CD4-positive, alpha-beta T cell treated with Interleukin-2 at 100 ng/mL for 4 hours (primary cell): Measurements from ENCODE around the gene CELSR2.

Experiments
- DNase-seq: peaks from one replicate; pipeline ENCODE4 v3.0.0-alpha.2; 2020; ENCODE audit warnings: low spot score

Gene CELSR2

DNA sequence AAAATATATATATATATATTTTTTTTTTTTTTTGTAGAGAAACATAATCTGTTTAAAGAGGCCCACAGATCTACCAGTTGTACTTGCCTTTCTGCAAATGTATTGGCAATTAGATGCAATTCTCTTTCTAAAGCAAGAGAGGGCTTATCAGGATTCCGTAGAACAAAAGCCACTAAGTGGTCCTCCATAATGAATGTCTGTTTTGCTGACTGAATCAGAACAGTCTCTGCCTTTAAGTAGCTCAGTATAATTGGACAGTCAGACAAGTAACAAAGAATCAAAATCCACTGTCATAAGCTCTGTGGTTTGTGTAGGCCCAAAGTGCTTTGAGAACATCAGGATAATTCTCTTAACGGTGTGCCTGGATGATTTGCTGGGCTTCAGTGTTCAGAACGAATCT is 18.3 kb upstream of the CELSR2 start:
- DNase-seq = no peak

DNA sequence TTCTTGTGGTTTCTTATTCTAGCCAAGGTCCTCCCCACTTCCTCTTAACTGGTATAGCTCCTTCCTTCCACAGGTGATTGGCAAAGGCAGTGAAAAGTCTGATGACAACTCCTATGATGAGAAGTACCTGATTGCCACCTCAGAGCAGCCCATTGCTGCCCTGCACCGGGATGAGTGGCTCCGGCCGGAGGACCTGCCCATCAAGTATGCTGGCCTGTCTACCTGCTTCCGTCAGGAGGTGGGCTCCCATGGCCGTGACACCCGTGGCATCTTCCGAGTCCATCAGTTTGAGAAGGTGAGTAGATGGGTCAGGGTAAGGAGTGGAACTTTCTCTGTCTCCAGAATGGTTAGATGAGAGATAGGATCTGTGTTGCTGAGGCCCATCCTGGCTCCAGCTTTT is 14.2 kb upstream of the CELSR2 start:
- DNase-seq = no peak

DNA sequence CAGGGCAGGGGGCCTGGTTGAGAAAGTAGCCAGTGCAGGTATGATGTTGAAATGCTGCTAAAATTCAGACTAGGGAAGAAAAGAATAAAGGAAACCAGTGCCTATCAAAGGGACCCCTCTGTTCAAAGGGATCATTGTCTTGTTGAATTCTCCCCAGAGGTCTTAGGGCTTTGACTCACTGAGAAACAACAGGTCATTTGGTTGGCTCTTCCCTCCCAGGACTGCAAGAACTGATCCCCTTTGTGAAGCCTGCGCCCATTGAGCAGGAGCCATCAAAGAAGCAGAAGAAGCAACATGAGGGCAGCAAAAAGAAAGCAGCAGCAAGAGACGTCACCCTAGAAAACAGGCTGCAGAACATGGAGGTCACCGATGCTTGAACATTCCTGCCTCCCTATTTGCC is 11.8 kb upstream of the CELSR2 start:
- no peak for DNase-seq

DNA sequence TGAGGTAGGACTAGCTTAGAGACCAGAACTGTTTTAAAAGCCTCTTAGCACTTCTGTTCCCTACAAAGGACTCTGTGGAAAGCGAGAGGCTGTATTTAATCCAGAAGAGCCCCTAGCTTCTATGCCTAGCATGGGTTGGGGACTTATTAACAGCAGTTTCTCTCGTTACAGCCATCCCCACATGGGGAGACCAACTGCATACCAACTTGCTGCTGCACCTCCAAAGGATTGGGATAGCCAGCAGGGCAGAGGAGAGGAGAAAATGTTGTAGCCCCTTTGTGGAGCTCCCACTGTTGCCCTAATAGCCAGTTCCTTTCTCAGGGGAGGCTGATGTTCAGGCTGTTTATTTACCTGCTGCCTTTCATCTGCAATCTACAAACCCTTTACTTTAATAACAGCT is 11.0 kb upstream of the CELSR2 start:
- no peak for DNase-seq

DNA sequence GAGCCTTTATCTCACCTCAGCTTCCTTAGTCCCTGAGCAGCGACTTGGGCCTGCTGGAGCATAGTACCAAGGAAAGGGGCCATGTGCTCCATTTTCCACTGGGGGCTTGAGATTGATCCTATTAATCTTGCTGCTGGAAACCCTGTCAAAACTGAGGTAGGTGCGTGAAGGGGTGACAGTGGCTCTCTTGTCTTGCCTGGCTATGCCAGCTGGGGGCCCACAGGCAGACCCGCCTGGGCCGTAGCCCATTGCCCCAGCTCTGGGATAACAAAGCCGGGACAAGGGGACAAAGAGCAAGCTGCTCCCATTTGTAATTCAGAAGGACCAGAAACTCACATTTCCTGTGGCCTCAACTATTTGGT is 10.3 kb upstream of the CELSR2 start:
- DNase-seq = no peak

DNA sequence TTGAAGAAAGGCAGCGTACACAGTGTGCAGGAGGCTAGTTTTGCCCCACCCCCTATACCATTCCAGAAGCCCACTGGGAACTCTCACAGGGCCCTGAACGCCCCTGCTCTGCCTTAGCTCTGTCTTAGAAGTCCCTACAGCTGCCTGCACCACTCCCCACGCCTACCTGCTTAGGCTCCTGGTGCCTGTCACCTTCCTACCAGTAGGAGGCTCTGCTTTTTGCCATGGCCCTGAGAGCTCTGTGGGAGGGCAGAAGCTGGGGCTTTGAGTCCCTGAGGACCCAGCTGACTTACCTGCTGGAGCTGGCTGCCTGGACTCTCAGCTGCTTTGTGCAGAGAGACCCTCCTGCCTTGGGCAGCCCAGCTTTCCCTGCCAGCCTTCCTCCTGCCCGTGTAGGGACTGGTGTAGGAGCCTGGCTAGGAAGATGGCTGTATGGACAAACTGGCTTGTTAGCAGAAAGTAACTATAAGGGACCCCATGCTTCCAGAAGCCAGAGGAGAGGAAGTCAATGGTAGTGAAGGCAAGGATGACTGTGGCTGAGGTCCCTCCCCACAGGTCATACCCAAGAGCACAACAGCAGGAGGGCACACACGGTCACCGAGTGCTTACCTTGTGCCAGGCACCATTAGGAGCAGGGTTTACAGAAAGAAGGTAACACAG is 9.8 kb upstream of the CELSR2 start:
- DNase-seq = peak; percentile 20

DNA sequence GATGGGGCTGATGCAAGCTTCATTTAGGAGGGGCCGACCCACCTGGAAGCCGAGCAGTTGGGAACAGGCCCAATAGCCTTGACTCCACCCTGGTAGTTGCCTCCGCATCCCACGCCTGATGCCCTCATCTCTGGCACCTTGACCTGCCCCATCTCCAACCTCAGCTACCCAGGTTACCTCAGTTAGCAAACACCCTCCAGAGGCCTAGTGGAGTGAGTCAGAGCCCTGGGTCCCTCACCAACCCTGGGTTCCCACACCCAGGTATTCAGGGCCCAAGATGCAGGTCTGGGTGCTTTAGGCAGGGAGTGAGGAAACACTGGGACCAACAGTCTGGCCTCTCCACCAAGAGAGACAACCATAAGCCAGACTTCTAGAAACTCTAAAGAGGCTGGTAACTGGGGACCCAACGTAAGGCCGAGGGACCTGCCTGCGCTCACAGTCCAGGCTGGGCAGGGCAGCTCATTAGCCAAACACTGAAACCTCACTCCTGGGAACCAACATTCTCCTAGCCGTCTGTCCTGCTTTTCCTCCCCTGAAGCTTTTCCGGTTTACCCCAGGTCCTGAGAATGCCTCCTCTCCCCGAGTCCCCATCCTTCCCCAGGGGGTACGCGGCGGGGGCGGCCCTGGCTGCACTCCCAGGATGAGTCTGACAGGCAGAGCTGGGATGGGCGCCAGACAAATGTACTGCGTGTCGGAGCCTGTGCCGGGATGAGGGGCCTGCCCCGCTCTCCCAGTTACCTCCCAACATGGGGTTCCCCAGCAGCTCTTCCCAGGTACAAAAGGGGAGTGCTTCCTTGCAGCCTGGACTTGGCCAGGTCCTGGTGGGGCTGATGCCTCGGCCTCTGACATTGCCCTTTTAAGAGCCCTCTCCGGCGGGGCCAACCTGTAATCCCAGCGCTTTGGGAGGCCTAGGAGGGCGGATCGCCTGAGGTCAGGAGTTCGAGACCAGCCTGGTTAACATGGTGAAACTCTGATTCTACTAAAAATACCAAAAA is 8.9 kb upstream of the CELSR2 start:
- DNase-seq = peak; percentile 7

DNA sequence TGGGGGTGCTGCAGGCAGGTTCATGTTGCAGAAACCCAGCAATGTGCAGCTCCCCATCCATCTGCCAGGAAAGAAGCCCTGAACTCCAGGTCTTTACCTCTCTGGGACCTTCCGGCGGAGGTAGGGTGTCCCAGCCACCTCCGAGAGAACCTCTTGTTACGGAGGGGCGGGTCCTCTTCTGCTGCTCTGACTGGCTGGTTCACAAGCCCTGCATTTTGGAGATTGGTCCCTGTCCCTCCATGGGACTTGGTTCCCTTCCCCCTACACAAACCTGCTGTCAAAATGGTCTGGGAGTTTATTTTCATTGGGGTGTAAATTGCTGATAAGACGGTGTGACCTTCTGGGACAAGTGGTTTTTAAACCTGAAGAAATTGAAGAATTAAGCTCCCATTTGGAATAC is 8.0 kb upstream of the CELSR2 start:
- DNase-seq = no peak

DNA sequence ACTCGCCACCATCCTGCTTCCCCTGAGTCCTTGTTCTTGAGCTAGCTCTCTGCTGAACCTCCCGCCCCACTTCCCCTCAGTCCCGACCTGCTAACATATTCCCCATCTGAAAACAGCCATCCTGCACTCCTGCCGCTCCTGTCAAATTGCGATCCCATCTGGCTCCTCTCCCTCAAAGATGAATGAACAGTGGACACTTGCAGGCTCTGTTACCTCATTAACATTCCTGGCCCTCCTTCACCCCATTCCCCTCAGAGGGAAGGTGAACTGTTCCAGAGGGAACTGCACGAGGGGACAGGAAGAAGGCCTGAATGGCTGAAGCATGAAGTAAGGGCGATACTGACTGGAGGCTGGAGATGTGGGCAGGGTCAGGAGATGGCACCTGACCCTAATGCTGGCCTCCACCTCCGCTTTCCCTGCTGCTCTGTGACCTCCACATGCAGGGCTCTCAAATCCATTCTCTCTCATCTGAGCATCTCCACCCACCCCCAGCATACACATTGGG is 7.4 kb upstream of the CELSR2 start:
- no peak for DNase-seq

DNA sequence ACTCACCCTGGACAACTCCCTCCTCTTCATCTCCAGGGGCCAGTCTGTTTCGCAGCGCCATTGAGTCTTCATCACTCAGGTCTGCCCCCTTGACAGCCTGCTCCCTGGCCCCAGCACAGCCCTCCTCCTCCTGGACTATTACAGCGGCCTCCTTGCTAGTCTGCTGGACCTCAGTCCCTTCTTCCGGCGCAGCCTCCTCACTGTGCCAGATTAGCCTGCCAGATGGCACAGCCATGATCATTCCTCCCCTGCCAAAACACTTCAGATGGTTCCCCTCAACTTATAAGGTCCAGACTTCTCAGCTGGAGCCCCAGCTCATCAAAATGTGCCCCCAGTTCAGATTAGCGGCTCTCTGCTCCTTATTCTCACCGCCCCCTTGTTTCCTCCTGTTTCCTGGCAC is 7.0 kb upstream of the CELSR2 start:
- DNase-seq = no peak

DNA sequence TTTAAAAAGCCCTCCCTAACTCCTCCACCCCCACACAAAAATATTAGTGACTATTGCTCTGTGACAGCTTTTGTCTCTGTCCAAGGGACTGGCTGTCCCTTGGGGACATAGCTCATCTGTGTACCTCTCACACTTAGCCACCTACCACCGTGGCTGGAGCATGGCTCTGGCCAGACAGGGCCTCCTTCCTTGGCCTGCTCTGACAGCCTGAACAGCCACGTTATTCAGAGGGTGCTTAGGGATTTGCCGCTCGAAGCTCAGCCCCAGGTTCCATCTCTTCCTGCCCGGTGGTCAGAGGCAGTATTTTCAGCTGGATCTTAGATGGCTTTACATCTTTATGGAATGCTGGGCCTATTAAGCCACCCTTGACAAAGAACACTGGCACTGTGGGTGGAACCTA is 6.1 kb upstream of the CELSR2 start:
- no peak for DNase-seq

DNA sequence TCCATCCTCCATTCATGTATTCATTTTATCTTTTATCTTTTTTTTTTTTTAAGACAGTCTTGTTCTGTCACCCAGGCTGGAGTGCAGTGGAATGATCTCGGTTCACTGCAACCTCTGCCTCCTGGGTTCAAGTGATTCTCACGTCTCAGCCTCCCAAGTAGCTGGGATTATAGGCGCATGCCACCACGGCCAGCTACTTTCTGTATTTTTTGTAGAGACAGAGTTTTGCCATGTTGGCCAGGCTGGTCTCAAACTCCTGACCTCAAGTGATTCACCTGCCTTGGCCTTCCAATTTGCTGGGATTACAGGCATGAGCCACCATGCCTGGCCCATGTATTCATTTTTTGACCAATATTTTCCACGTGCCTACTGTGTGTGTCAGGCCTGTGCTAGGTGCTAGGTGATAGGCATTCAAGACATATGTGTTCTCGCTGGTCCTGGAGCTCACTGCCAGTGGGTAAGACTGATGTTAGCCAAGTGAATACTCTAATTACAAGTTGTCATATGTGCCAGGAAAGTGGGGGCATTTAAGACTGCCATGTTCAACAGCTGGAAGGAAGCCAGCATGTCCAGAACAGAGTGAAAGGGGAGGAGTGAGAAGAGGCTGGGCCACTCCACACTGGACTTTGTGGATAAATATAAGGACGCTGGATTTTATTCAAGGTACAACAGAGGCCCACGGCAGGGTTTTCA is 5.3 kb upstream of the CELSR2 start:
- no peak for DNase-seq

DNA sequence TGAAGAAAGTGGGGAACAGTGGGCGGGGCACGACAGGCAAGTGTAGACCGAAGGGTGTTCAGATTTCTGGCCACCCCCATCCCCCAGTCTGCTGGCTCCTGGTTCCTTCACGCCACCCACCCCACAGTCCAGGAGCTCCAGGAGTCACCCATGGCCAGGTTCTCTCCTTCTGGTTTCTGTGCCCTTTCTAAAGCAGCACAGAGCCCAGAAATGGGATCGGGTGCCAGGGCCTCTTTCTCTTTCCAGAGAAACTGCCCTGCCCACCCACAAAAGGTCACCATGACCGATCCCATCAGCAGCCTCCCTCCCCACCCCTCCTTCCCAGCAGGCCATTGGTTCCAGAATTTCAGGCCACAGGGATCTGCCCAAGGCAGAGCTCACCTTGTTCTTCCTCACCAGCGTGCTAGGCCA is 3.2 kb upstream of the CELSR2 start:
- no peak for DNase-seq

DNA sequence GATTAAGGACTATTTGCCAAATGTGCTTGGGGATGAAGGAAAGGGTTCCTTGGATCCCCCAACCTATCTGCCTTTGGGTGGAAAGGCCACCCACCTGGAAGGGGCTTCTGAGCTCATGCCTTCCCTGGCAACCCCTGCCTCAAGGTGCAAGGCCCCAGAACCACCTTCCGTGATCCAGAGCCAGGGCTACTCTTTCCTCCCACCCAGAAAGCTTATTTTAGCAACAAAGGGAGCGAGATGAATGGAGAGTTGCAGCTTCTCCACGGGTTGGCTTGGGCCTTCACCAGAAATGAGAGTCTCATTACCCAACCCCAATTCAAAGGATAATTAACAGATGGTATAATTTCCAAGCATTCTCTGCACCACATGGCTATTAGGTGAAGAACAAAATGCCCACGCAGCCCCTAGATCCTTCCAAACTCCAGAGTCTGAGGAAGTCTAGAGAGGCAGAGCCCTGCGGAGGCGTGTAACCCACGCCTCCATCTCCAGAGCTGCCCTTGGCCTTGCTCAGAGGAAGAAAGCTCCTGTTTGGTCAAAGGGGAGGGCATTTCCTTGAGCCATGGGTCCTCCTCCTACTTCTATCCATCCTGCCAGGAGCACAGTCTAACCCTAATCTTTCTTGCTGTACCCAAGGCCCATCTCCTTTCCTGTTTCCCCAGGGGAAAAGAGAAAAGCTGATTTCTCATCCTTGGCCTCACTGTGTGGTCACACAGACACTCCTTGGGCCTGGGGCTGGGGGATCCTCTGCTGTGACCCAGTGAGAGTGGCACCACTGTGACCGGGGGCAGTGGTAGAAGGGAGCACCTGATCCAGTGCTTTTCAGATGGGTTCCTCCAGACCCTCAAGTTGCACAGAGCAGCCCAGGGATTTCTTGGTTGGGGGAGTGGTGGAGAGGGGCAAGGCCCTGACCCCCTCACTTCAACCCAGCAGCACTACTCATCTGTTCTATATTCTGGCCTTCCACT is 1.7 kb upstream of the CELSR2 start:
- DNase-seq = no peak

DNA sequence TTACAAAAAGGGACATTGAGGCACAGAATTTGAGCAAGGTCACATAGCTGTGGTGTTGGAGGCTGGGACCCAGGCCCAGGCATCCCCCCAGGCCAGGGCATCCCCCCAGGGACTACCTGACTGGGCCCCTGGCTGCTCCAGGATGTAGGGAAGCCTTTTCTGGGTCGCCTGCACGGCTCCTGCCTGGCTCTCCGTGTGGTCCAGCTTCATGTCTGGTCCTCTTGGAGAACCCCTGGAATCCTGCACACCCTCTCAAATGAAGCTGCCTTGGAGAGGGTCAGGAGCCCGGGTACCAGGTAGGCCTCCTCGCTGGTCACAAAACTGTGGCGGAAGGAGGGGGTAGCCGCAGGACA is 919 bp upstream of the CELSR2 start:
- no peak for DNase-seq

DNA sequence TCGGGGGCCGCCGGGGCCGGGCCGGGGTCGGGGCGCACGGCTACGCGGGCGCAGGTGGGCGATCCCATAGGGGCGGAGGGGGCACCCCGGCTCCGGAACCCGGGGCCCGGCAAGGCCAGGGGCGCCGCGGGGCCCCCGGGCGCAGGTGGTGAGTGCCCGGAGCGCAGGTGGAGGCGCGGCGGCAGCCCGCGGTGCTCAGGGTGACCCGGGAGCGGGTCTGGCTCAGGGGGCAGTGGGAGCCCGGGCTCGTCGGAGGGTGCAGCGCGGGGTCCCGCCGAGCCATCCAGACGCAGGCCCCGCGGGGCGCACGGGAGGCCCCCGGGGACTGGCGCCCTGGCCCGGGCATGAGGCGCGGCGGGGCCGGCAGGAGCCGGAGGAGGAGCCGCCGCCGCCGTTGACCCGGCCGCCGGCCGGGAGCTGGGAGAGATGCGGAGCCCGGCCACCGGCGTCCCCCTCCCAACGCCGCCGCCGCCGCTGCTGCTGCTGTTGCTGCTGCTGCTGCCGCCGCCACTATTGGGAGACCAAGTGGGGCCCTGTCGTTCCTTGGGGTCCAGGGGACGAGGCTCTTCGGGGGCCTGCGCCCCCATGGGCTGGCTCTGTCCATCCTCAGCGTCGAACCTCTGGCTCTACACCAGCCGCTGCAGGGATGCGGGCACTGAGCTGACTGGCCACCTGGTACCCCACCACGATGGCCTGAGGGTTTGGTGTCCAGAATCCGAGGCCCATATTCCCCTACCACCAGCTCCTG is 489 bp downstream of the CELSR2 start:
- DNase-seq = no peak

DNA sequence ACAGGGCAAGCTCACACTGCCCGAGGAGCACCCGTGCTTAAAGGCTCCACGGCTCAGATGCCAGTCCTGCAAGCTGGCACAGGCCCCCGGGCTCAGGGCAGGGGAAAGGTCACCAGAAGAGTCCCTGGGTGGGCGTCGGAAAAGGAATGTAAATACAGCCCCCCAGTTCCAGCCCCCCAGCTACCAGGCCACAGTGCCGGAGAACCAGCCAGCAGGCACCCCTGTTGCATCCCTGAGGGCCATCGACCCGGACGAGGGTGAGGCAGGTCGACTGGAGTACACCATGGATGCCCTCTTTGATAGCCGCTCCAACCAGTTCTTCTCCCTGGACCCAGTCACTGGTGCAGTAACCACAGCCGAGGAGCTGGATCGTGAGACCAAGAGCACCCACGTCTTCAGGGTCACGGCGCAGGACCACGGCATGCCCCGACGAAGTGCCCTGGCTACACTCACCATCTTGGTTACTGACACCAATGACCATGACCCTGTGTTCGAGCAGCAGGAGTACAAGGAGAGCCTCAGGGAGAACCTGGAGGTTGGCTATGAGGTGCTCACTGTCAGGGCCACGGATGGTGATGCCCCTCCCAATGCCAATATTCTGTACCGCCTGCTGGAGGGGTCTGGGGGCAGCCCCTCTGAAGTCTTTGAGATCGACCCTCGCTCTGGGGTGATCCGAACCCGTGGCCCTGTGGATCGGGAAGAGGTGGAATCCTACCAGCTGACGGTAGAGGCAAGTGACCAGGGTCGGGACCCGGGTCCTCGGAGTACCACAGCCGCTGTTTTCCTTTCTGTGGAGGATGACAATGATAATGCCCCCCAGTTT is 1.3 kb downstream of the CELSR2 start:
- no peak for DNase-seq

DNA sequence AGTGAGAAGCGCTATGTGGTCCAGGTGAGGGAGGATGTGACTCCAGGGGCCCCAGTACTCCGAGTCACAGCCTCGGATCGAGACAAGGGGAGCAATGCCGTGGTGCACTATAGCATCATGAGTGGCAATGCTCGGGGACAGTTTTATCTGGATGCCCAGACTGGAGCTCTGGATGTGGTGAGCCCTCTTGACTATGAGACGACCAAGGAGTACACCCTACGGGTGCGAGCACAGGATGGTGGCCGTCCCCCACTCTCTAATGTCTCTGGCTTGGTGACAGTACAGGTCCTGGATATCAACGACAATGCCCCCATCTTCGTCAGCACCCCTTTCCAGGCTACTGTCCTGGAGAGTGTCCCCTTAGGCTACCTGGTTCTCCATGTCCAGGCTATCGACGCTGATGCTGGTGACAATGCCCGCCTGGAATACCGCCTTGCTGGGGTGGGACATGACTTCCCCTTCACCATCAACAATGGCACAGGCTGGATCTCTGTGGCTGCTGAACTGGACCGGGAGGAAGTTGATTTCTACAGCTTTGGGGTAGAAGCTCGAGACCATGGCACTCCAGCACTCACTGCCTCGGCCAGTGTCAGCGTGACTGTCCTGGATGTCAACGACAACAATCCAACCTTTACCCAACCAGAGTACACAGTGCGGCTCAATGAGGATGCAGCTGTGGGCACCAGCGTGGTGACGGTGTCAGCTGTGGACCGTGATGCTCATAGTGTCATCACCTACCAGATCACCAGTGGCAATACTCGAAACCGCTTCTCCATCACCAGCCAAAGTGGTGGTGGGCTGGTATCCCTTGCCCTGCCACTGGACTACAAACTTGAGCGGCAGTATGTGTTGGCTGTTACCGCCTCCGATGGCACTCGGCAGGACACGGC is 2.2 kb downstream of the CELSR2 start:
- no peak for DNase-seq
